Measurements from ENCODE around the gene PTPN7.

The PTPN7 gene

GRCh38 chr1:202202500-202203168, 42.2 kb upstream of the PTPN7 start:
- H3K4me2 ChIP-seq (ENCODE audit: low read depth, low read length): no peak overlapping the region
- H4K20me1 ChIP-seq (ENCODE audit: insufficient read depth, low read length): no peaks in the 10 kb centered on the region
- peaks cover 41% of the 10 kb centered on the region for H3K27me3 ChIP-seq (replicated peaks; ENCODE audit: insufficient read depth, low read length)
- no peak overlapping the region for H3K9ac ChIP-seq (ENCODE audit: low read length)
- H3K9me2 ChIP-seq (replicated peaks; ENCODE audit: insufficient read depth, low read length): no peaks in the 10 kb centered on the region
- no peak overlapping the region for H3K27ac ChIP-seq (ENCODE audit: low read length)
- H3K4me3 ChIP-seq (ENCODE audit: low read length): no peak overlapping the region
- TF ChIP-seq CTCF (IDR thresholded peaks at IDR 0.05; ENCODE audit: low read length) (no peak), EZH2 (optimal IDR thresholded peaks at IDR 0.05; ENCODE audit: low read depth, low read length) (no peak), EZH2phosphoT487 (IDR thresholded peaks at IDR 0.05; ENCODE audit: low read length) (no peak)
- H3K79me2 ChIP-seq (ENCODE audit: low read length): no peaks in the 10 kb centered on the region
- DNase-seq: no peak
- H3K4me1 ChIP-seq (ENCODE audit: low read length): no peaks in the 10 kb centered on the region
- no peaks in the 10 kb centered on the region for H3F3A ChIP-seq (ENCODE audit: insufficient read depth, low read length)
- no peaks in the 10 kb centered on the region for H3K36me3 ChIP-seq (replicated peaks; ENCODE audit: insufficient read depth, low read length)
- no peaks in the 10 kb centered on the region for H3K9me3 ChIP-seq (replicated peaks; ENCODE audit: insufficient read depth, low read length)
- H2AFZ ChIP-seq (ENCODE audit: low read length): no peak overlapping the region

- no peaks in the 10 kb centered on the region for H3K4me1 ChIP-seq (ENCODE audit: low read length)
- H3K4me3 ChIP-seq (ENCODE audit: low read length): no peak overlapping the region
- H4K20me1 ChIP-seq (ENCODE audit: insufficient read depth, low read length): no peaks in the 10 kb centered on the region
- H2AFZ ChIP-seq (ENCODE audit: low read length): no peak overlapping the region
- DNase-seq: no peak
- no peaks in the 10 kb centered on the region for H3K9me2 ChIP-seq (replicated peaks; ENCODE audit: insufficient read depth, low read length)
- peaks cover 48% of the 10 kb centered on the region for H3K27me3 ChIP-seq (replicated peaks; ENCODE audit: insufficient read depth, low read length)
- no peak overlapping the region for H3K27ac ChIP-seq (ENCODE audit: low read length)
- no peaks in the 10 kb centered on the region for H3K9me3 ChIP-seq (replicated peaks; ENCODE audit: insufficient read depth, low read length)
- no peak overlapping the region for H3K9ac ChIP-seq (ENCODE audit: low read length)
- TF ChIP-seq CTCF (IDR thresholded peaks at IDR 0.05; ENCODE audit: low read length): no peak
- no peak for TF ChIP-seq EZH2 (optimal IDR thresholded peaks at IDR 0.05; ENCODE audit: low read depth, low read length)
- TF ChIP-seq EZH2phosphoT487 (IDR thresholded peaks at IDR 0.05; ENCODE audit: low read length): no peak
- H3K36me3 ChIP-seq (replicated peaks; ENCODE audit: insufficient read depth, low read length): no peaks in the 10 kb centered on the region
- no peaks in the 10 kb centered on the region for H3F3A ChIP-seq (ENCODE audit: insufficient read depth, low read length)
- no peak overlapping the region for H3K4me2 ChIP-seq (ENCODE audit: low read depth, low read length)
- H3K79me2 ChIP-seq (ENCODE audit: low read length): no peaks in the 10 kb centered on the region
Observed at GRCh38 chr1:202201971-202202370, 41.6 kb upstream of the PTPN7 start.

GRCh38 chr1:202201266-202201665, 40.9 kb upstream of the PTPN7 start:
- H3K4me2 ChIP-seq (ENCODE audit: low read depth, low read length): no peak overlapping the region
- H3F3A ChIP-seq (ENCODE audit: insufficient read depth, low read length): no peaks in the 10 kb centered on the region
- H3K4me1 ChIP-seq (ENCODE audit: low read length): no peaks in the 10 kb centered on the region
- H3K27me3 ChIP-seq (replicated peaks; ENCODE audit: insufficient read depth, low read length): peaks cover 53% of the 10 kb centered on the region
- no peak overlapping the region for H2AFZ ChIP-seq (ENCODE audit: low read length)
- no peak overlapping the region for H3K4me3 ChIP-seq (ENCODE audit: low read length)
- no peaks in the 10 kb centered on the region for H4K20me1 ChIP-seq (ENCODE audit: insufficient read depth, low read length)
- no peaks in the 10 kb centered on the region for H3K9me2 ChIP-seq (replicated peaks; ENCODE audit: insufficient read depth, low read length)
- no peak overlapping the region for H3K9ac ChIP-seq (ENCODE audit: low read length)
- no peaks in the 10 kb centered on the region for H3K79me2 ChIP-seq (ENCODE audit: low read length)
- no peak for DNase-seq
- H3K36me3 ChIP-seq (replicated peaks; ENCODE audit: insufficient read depth, low read length): no peaks in the 10 kb centered on the region
- H3K9me3 ChIP-seq (replicated peaks; ENCODE audit: insufficient read depth, low read length): no peaks in the 10 kb centered on the region
- H3K27ac ChIP-seq (ENCODE audit: low read length): no peak overlapping the region
- TF ChIP-seq EZH2phosphoT487 (IDR thresholded peaks at IDR 0.05; ENCODE audit: low read length) (no peak), CTCF (IDR thresholded peaks at IDR 0.05; ENCODE audit: low read length) (no peak), EZH2 (optimal IDR thresholded peaks at IDR 0.05; ENCODE audit: low read depth, low read length) (no peak)

Measured in MM.1S (cell line).